Measurements from ENCODE around the gene NADSYN1. TPM values are rescaled to one million over a fixed set of nuclear protein-coding genes. Genes with fewer than 3 reads are reported as not detected.

Gene NADSYN1
- total RNA-seq, 1 donor from 2014 or later, result 66.6 TPM

GRCh38 chr11:71448257-71449171 is 4.5 kb upstream of the NADSYN1 start, which contains the start of gene DHCR7:
Gene DHCR7, minus strand, starts transcription at chr11:71448393. Its CDS starts 3,441 bp downstream, at chr11:71444952.
- peak within 1 kb of the TSS; percentile 80 for H3K27ac Mint-ChIP-seq
- TF ChIP-seq CTCF (conservative IDR thresholded peaks at IDR 0.05), result peak; percentile 17
- DNase-seq (ENCODE audit: extremely low spot score, unreplicated experiment), result peak; percentile 99
- H3K36me3 Mint-ChIP-seq, result peaks cover 23% of the 10 kb centered on the region
- H3K27me3 Mint-ChIP-seq, result no peaks in the 10 kb centered on the region
- H3K4me3 Mint-ChIP-seq, result peak within 1 kb of the TSS; percentile 97
- H3K9me3 Mint-ChIP-seq, result no peaks in the 10 kb centered on the region
- H3K4me1 Mint-ChIP-seq (ENCODE audit: unreplicated experiment), result peaks cover 38% of the 10 kb centered on the region

- Mint-ChIP-seq H3K27me3 (no peaks in the 10 kb centered on the region), H3K4me1 (ENCODE audit: unreplicated experiment) (peaks cover 38% of the 10 kb centered on the region), H3K27ac (peak overlapping the region; percentile 80), H3K36me3 (peaks cover 23% of the 10 kb centered on the region), H3K4me3 (peak overlapping the region; percentile 97), H3K9me3 (no peaks in the 10 kb centered on the region)
- DNase-seq (ENCODE audit: extremely low spot score, unreplicated experiment), result no peak
- no peak for TF ChIP-seq CTCF (conservative IDR thresholded peaks at IDR 0.05)
Measured at GRCh38 chr11:71449596-71449995, 3.4 kb upstream of the NADSYN1 start.

GRCh38 chr11:71450507-71450906 is 2.5 kb upstream of the NADSYN1 start:
- peaks cover 38% of the 10 kb centered on the region for H3K4me1 Mint-ChIP-seq (ENCODE audit: unreplicated experiment)
- no peaks in the 10 kb centered on the region for H3K9me3 Mint-ChIP-seq
- peak overlapping the region; percentile 91 for H3K4me3 Mint-ChIP-seq
- DNase-seq (ENCODE audit: extremely low spot score, unreplicated experiment), result no peak
- peaks cover 15% of the 10 kb centered on the region for H3K36me3 Mint-ChIP-seq
- no peak for TF ChIP-seq CTCF (conservative IDR thresholded peaks at IDR 0.05)
- H3K27me3 Mint-ChIP-seq, result no peaks in the 10 kb centered on the region
- peak overlapping the region; percentile 22 for H3K27ac Mint-ChIP-seq

GRCh38 chr11:71450939-71451338 is 2.1 kb upstream of the NADSYN1 start:
- Mint-ChIP-seq H3K36me3 (peaks cover 13% of the 10 kb centered on the region), H3K27me3 (no peaks in the 10 kb centered on the region), H3K9me3 (no peaks in the 10 kb centered on the region), H3K27ac (peak overlapping the region; percentile 22), H3K4me1 (ENCODE audit: unreplicated experiment) (peaks cover 38% of the 10 kb centered on the region), H3K4me3 (peak overlapping the region; percentile 91)
- TF ChIP-seq CTCF (conservative IDR thresholded peaks at IDR 0.05), result no peak
- no peak for DNase-seq (ENCODE audit: extremely low spot score, unreplicated experiment)

- Mint-ChIP-seq H3K9me3 (no peaks in the 10 kb centered on the region), H3K36me3 (peaks cover 13% of the 10 kb centered on the region), H3K27me3 (no peaks in the 10 kb centered on the region), H3K4me1 (ENCODE audit: unreplicated experiment) (peaks cover 38% of the 10 kb centered on the region), H3K27ac (peak overlapping the region; percentile 86), H3K4me3 (peak overlapping the region; percentile 91)
- TF ChIP-seq CTCF (conservative IDR thresholded peaks at IDR 0.05), result no peak
- no peak for DNase-seq (ENCODE audit: extremely low spot score, unreplicated experiment)
Measured at GRCh38 chr11:71451596-71452198, 1.3 kb upstream of the NADSYN1 start.
